ENCODE data around the gene GCN1.
A peak's percentile ranks its signal among the peaks of the same experiment; 100 is the strongest.
"Not testable (repeated sequence)": the region's sequence is repeated elsewhere in the genome, so short reads cannot be mapped to it uniquely, and the experiment has no call there.

Gene GCN1

DNA sequence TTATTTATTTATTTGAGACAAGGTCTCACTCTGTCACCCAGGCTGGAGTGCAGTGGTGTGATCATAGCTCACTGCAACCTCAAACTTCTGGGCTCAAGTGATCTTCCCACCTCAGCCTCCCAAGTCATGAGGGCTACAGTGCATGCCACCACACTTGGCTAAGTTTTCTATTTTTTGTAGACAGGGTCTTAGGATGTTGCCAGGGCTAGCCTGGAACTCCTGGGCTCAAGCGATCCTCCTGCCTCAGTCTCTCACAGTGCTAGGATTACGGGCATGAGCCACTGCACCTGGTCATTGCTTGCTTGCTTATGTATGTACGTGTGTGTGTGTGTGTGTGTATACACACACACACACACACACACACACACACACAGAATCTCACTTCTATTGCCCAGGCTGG is 42.3 kb upstream of the GCN1 start:
- not testable (repeated sequence) for H3K9me3 ChIP-seq (ENCODE audit: control insufficient read depth in 2 of 2, low read length in 2 of 2); H3K27me3 ChIP-seq (ENCODE audit: control insufficient read depth in 1 of 2, insufficient read depth in 2 of 2, low read length in 2 of 2); H3K36me3 ChIP-seq (ENCODE audit: control insufficient read depth in 2 of 2, insufficient read depth in 2 of 2, low read length in 2 of 2); H3K9ac ChIP-seq (ENCODE audit: low read length in 2 of 2); H3K4me3 ChIP-seq (ENCODE audit: low read length in 2 of 2)
- Histone ChIP-seq H3K27ac (ENCODE audit: low read length) (peak overlapping the region; percentile 41), H3K4me1 (ENCODE audit: control insufficient read depth, insufficient read depth, low read length) (peaks cover 93% of the 10 kb centered on the region)

DNA sequence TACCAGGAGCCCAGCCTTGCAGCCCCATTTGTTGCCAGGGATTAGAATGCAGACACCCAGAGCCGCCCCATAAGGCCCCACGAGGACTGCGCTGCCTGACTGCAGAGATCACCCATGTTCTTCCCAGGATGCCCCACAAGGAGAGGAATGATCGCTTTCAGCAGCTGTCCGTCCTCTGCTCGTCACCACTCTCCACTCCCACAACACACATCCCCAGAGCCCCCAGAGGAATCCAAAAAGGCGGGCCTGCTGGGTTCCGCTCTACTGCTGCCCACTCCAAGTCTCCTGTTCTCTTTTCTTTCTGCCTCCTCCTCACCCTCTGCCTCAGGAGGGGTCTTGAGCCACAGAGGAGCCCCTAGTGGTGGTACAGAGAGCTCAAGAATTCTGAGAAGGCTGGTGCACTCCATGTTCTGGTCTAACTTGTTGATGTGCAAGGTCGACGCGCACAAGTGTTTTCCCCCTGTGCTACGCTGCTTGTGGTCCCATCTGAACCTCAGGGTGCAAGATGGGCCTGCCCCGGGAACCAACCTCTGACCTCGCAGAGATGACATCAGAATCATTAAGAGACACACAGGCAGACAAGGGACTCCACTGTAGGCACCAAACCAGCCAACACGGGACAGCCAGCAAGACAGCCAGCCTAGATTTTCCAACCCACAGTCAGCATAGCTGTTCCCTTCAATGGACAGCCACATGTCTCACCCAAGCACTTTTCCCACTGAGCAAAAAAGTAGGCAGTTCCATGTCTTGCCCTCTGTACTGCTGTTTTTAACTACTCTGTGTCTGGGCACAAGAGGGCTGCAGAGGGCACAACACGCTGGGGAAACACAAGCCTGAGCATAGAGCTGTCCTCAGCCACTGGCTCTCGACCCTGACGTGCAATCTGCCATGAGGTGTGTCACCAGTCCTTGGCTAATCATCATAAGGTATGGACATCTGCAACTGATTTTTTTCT is 41.1 kb upstream of the GCN1 start:
- peaks cover 93% of the 10 kb centered on the region for H3K4me1 ChIP-seq (ENCODE audit: control insufficient read depth, insufficient read depth, low read length)
- no peaks in the 10 kb centered on the region for H3K27me3 ChIP-seq (ENCODE audit: control insufficient read depth in 1 of 2, insufficient read depth in 2 of 2, low read length in 2 of 2)
- H3K27ac ChIP-seq (ENCODE audit: low read length): peak overlapping the region; percentile 95
- peak overlapping the region; percentile 49 to 60 for H3K9ac ChIP-seq (ENCODE audit: low read length in 2 of 2)
- no peaks in the 10 kb centered on the region for H3K36me3 ChIP-seq (ENCODE audit: control insufficient read depth in 2 of 2, insufficient read depth in 2 of 2, low read length in 2 of 2)
- no peaks in the 10 kb centered on the region for H3K9me3 ChIP-seq (ENCODE audit: control insufficient read depth in 2 of 2, low read length in 2 of 2)
- H3K4me3 ChIP-seq (ENCODE audit: low read length in 2 of 2): peak overlapping the region in 1 of 2 donors; percentile 58

DNA sequence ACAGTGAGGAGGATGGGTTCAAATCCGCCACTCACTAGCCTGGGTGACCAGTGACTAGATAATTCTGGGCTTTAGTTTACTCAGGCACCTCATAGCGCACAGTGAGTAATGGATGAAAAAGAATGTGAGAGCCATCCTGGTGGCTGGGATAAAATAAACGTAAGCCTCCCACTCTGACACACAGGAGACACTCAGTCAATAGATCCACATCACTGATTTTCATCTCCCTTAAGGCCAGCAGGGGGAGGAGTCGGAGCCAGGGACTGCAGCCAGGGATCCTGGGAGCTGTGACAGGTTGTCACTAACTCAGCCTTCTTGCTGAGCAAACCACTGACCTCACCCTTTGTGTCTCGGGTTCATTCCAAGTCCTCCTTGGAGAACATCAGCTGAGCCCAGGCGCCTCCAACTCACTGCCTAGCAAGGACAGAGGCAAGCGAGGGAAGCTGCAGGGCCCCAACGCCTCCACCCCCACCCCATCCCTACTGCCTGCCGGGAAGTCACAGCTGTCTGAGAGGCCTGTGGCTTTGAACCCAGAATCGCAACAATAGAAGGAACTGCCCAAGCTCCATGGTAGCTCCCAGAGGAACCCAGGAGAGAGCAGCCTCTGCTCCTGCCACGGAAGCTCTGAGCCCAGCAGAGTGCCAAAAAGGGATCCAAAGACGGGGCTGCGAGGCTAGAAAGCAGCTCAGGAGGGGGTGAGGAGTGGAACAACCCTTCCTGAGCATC is 40.3 kb upstream of the GCN1 start:
- Histone ChIP-seq H3K9me3 (ENCODE audit: control insufficient read depth in 2 of 2, low read length in 2 of 2) (no peaks in the 10 kb centered on the region), H3K4me3 (ENCODE audit: low read length in 2 of 2) (peak overlapping the region in 1 of 2 donors; percentile 58), H3K9ac (ENCODE audit: low read length in 2 of 2) (peak overlapping the region; percentile 49 to 60), H3K4me1 (ENCODE audit: control insufficient read depth, insufficient read depth, low read length) (peaks cover 91% of the 10 kb centered on the region), H3K27me3 (ENCODE audit: control insufficient read depth in 1 of 2, insufficient read depth in 2 of 2, low read length in 2 of 2) (no peaks in the 10 kb centered on the region), H3K36me3 (ENCODE audit: control insufficient read depth in 2 of 2, insufficient read depth in 2 of 2, low read length in 2 of 2) (no peaks in the 10 kb centered on the region), H3K27ac (ENCODE audit: low read length) (peak overlapping the region; percentile 95)

DNA sequence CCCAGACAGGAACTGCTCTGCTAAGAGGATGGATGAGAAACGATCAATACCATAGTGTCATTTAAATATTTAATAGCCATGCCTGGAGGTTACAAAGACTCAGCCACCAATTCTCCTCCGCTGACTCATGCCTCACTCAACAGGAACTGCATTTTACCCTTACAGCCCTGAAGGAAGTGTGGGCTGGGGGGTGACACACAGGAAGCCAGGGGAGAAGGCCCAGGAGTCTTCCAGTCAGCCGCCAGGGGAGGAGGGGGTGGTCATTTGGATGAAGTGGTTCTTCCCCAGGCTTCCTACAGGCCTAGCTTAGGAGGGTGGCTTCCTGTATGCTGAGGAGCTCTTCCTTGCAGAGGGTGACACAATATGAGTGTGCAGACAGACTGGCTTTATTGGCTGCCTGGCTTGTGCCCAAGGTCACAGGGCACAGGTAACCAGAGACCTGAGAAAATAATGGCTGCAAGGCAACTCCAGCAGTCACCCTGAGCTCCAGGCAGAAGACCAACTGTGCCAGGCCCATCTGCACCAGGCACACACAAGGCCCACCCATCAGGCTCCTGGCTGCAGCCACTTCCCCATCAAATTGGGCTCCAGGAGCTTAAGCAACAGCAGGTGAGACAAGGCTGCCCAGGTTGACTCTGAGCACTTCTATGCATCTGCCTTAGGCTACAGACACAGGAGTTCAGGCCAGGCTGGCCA is 36.9 kb upstream of the GCN1 start:
- Histone ChIP-seq H3K36me3 (ENCODE audit: control insufficient read depth in 2 of 2, insufficient read depth in 2 of 2, low read length in 2 of 2) (peaks cover 3 to 4% of the 10 kb centered on the region in 2 donors), H3K27ac (ENCODE audit: low read length) (peak overlapping the region; percentile 95), H3K9ac (ENCODE audit: low read length in 2 of 2) (peak overlapping the region; percentile 46 to 64), H3K4me1 (ENCODE audit: control insufficient read depth, insufficient read depth, low read length) (peaks cover 83% of the 10 kb centered on the region), H3K9me3 (ENCODE audit: control insufficient read depth in 2 of 2, low read length in 2 of 2) (no peaks in the 10 kb centered on the region), H3K27me3 (ENCODE audit: control insufficient read depth in 1 of 2, insufficient read depth in 2 of 2, low read length in 2 of 2) (no peaks in the 10 kb centered on the region), H3K4me3 (ENCODE audit: low read length in 2 of 2) (peak overlapping the region in 1 of 2 donors; percentile 29)

- peak overlapping the region; percentile 46 to 64 for H3K9ac ChIP-seq (ENCODE audit: low read length in 2 of 2)
Observed at GRCh38 chr12:120230974-120231315, 36.4 kb upstream of the GCN1 start.

GRCh38 chr12:120230326-120230973 is 35.9 kb upstream of the GCN1 start:
- H3K4me1 ChIP-seq (ENCODE audit: control insufficient read depth, insufficient read depth, low read length): peaks cover 84% of the 10 kb centered on the region
- H3K36me3 ChIP-seq (ENCODE audit: control insufficient read depth in 2 of 2, insufficient read depth in 2 of 2, low read length in 2 of 2): peaks cover 7 to 10% of the 10 kb centered on the region in 2 donors
- peak overlapping the region; percentile 46 to 64 for H3K9ac ChIP-seq (ENCODE audit: low read length in 2 of 2)
- H3K27ac ChIP-seq (ENCODE audit: low read length): peak overlapping the region; percentile 95
- H3K4me3 ChIP-seq (ENCODE audit: low read length in 2 of 2): peak overlapping the region; percentile 37 to 47
- H3K27me3 ChIP-seq (ENCODE audit: control insufficient read depth in 1 of 2, insufficient read depth in 2 of 2, low read length in 2 of 2): no peaks in the 10 kb centered on the region
- H3K9me3 ChIP-seq (ENCODE audit: control insufficient read depth in 2 of 2, low read length in 2 of 2): no peaks in the 10 kb centered on the region

More at GRCh38 chr12:120230974-120231315, 36.4 kb upstream of the GCN1 start:
- Histone ChIP-seq H3K27me3 (ENCODE audit: control insufficient read depth in 1 of 2, insufficient read depth in 2 of 2, low read length in 2 of 2) (no peaks in the 10 kb centered on the region), H3K36me3 (ENCODE audit: control insufficient read depth in 2 of 2, insufficient read depth in 2 of 2, low read length in 2 of 2) (peaks cover 7 to 10% of the 10 kb centered on the region in 2 donors), H3K9me3 (ENCODE audit: control insufficient read depth in 2 of 2, low read length in 2 of 2) (no peaks in the 10 kb centered on the region), H3K4me1 (ENCODE audit: control insufficient read depth, insufficient read depth, low read length) (peaks cover 84% of the 10 kb centered on the region), H3K27ac (ENCODE audit: low read length) (peak overlapping the region; percentile 95), H3K4me3 (ENCODE audit: low read length in 2 of 2) (peak overlapping the region in 1 of 2 donors; percentile 29)

GRCh38 chr12:120229487-120230325 is 35.2 kb upstream of the GCN1 start:
- Histone ChIP-seq H3K36me3 (ENCODE audit: control insufficient read depth in 2 of 2, insufficient read depth in 2 of 2, low read length in 2 of 2) (peaks cover 7 to 10% of the 10 kb centered on the region in 2 donors), H3K4me3 (ENCODE audit: low read length in 2 of 2) (peak overlapping the region; percentile 37 to 47), H3K9ac (ENCODE audit: low read length in 2 of 2) (peak overlapping the region; percentile 46 to 64)

DNA sequence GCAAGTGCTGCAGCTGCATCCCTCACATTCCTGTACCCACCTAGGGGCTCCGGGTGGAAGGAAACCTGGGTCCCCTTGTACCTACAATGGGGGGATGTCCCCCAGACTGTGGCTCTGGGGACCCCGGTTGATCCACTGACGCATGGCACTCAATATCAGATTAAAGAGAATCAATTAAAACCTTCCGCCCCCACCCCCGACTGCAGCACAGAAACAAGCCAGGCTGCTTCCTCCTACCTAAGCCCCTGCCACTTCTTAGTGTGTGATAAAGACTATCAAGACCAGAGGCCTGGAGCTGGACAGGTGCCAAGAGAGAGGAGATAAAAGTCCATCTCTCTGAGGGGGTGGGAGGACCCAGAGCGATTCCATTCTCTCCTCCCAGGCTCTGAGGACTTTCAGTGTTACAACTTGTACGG is 34.6 kb upstream of the GCN1 start:
- H3K4me3 ChIP-seq (ENCODE audit: low read length in 2 of 2): peak overlapping the region; percentile 26 to 64
- no peaks in the 10 kb centered on the region for H3K9me3 ChIP-seq (ENCODE audit: control insufficient read depth in 2 of 2, low read length in 2 of 2)
- peaks cover 84% of the 10 kb centered on the region for H3K4me1 ChIP-seq (ENCODE audit: control insufficient read depth, insufficient read depth, low read length)
- H3K27ac ChIP-seq (ENCODE audit: low read length): peak overlapping the region; percentile 95
- H3K9ac ChIP-seq (ENCODE audit: low read length in 2 of 2): peak overlapping the region in 1 of 2 donors; percentile 46
- H3K36me3 ChIP-seq (ENCODE audit: control insufficient read depth in 2 of 2, insufficient read depth in 2 of 2, low read length in 2 of 2): peaks cover 7 to 10% of the 10 kb centered on the region in 2 donors
- no peaks in the 10 kb centered on the region for H3K27me3 ChIP-seq (ENCODE audit: control insufficient read depth in 1 of 2, insufficient read depth in 2 of 2, low read length in 2 of 2)

More at GRCh38 chr12:120229487-120230325, 35.2 kb upstream of the GCN1 start:
- Histone ChIP-seq H3K9me3 (ENCODE audit: control insufficient read depth in 2 of 2, low read length in 2 of 2) (no peaks in the 10 kb centered on the region), H3K27me3 (ENCODE audit: control insufficient read depth in 1 of 2, insufficient read depth in 2 of 2, low read length in 2 of 2) (no peaks in the 10 kb centered on the region), H3K4me1 (ENCODE audit: control insufficient read depth, insufficient read depth, low read length) (peaks cover 84% of the 10 kb centered on the region), H3K27ac (ENCODE audit: low read length) (peak overlapping the region; percentile 95)

- Histone ChIP-seq H3K36me3 (ENCODE audit: control insufficient read depth in 2 of 2, insufficient read depth in 2 of 2, low read length in 2 of 2) (peaks cover 10 to 15% of the 10 kb centered on the region in 2 donors), H3K9ac (ENCODE audit: low read length in 2 of 2) (peak overlapping the region in 1 of 2 donors; percentile 21), H3K27ac (ENCODE audit: low read length) (peak overlapping the region; percentile 95), H3K27me3 (ENCODE audit: control insufficient read depth in 1 of 2, insufficient read depth in 2 of 2, low read length in 2 of 2) (no peaks in the 10 kb centered on the region), H3K4me3 (ENCODE audit: low read length in 2 of 2) (peak overlapping the region; percentile 26 to 64), H3K4me1 (ENCODE audit: control insufficient read depth, insufficient read depth, low read length) (peaks cover 82% of the 10 kb centered on the region), H3K9me3 (ENCODE audit: control insufficient read depth in 2 of 2, low read length in 2 of 2) (no peaks in the 10 kb centered on the region)
Observed at GRCh38 chr12:120228291-120229070, 34.0 kb upstream of the GCN1 start.

Measured in stomach smooth muscle (tissue), 2 donors.